Suprapubic skin (tissue), 4 donors: ENCODE data around the gene CAMK1D.

Experiments
- POLR2A ChIP-seq, 2 donors: fragments of 450-650 bp; IDR thresholded peaks; one replicate each; pipeline ENCODE4 v1.6.1; 2017; ENCODE audit warnings: antibody characterized with exemption in 2 of 2, mild to moderate bottlenecking in 2 of 2, moderate library complexity in 2 of 2
- POLR2AphosphoS5 ChIP-seq, 3 donors: sonication (generic); formaldehyde crosslinking; IDR thresholded peaks; one replicate each; pipeline ENCODE4 v1.6.1; 2017; ENCODE audit warnings: antibody characterized with exemption in 3 of 3

GRCh38 chr10:12726971-12727831 lies 377.9 kb downstream of the CAMK1D start:
- TF ChIP-seq POLR2A (IDR thresholded peaks at IDR 0.05) (no peak), POLR2AphosphoS5 (IDR thresholded peaks at IDR 0.05) (no peak)
